MM.1S (cell line): ENCODE measurements around the gene EXOC4.

Experiments
- CTCF ChIP-seq: fragments of 300-600 bp; sonication (generic); IDR thresholded peaks from 2 replicates; pipeline ENCODE4 v1.5.1; 2016; ENCODE audit warnings: antibody characterized with exemption, low read length, mixed read lengths
- EZH2 ChIP-seq: fragments of 300-600 bp; sonication (generic); optimal IDR thresholded peaks from 2 replicates; pipeline ENCODE3; 2017; ENCODE audit warnings: low read depth, mild to moderate bottlenecking, antibody characterized with exemption, low read length, mixed read lengths
- EZH2phosphoT487 ChIP-seq: fragments of 300-600 bp; sonication (generic); IDR thresholded peaks from 2 replicates; pipeline ENCODE4 v1.6.1; 2018; ENCODE audit warnings: antibody characterized with exemption, low read length

- TF ChIP-seq EZH2, result no peak
- no peak for TF ChIP-seq CTCF
- TF ChIP-seq EZH2phosphoT487, result no peak
Measured at GRCh38 chr7:134067164-134067563, 814.3 kb downstream of the EXOC4 start.
